KMS-11 (cell line): ENCODE measurements around the gene ANTXRL.
"Not testable (repeated sequence)": the region's sequence is repeated elsewhere in the genome, so short reads cannot be mapped to it uniquely, and the experiment has no call there.

Experiments
- H2AFZ ChIP-seq: fragments of 200-600 bp; sonication (generic); 2 replicates; pipeline ENCODE4 v1.6.1; 2016; ENCODE audit warnings: antibody characterized with exemption, mixed run types, low read depth
- H3K27ac ChIP-seq: fragments of 200-600 bp; sonication (generic); 2 replicates; pipeline ENCODE4 v1.6.1; 2016; ENCODE audit warnings: mild to moderate bottlenecking, mixed run types
- H3K27me3 ChIP-seq: fragments of 200-600 bp; sonication (generic); 2 replicates; pipeline ENCODE4 v1.6.1; 2017; ENCODE audit warnings: mild to moderate bottlenecking, low read depth, mixed run types, moderate library complexity; ENCODE audit not compliant: insufficient read depth
- H3K36me3 ChIP-seq: fragments of 200-600 bp; sonication (generic); 2 replicates; pipeline ENCODE4 v1.6.1; 2017; ENCODE audit warnings: mild to moderate bottlenecking, mixed run types; ENCODE audit not compliant: insufficient read depth
- H3K4me1 ChIP-seq: fragments of 200-600 bp; sonication (generic); 2 replicates; pipeline ENCODE4 v1.6.1; 2016; ENCODE audit warnings: mild to moderate bottlenecking, low read depth, mixed run types; ENCODE audit not compliant: poor library complexity, severe bottlenecking
- H3K4me2 ChIP-seq: fragments of 200-600 bp; sonication (generic); 2 replicates; pipeline ENCODE4 v1.7.0; 2016; ENCODE audit warnings: mild to moderate bottlenecking, mixed run types
- H3K4me3 ChIP-seq: fragments of 200-600 bp; sonication (generic); IDR thresholded peaks from 2 replicates; pipeline ENCODE4 v1.6.1; 2017; ENCODE audit warnings: low read depth, low read length, mixed read lengths; ENCODE audit not compliant: insufficient read depth
- H3K79me2 ChIP-seq: fragments of 200-600 bp; sonication (generic); 2 replicates; pipeline ENCODE4 v1.6.1; 2016; ENCODE audit warnings: low read depth, mixed run types; ENCODE audit not compliant: insufficient read depth
- H3K9ac ChIP-seq: fragments of 200-600 bp; sonication (generic); 2 replicates; pipeline ENCODE4 v1.6.1; 2016; ENCODE audit warnings: mild to moderate bottlenecking, mixed run types
- H4K20me1 ChIP-seq: fragments of 200-600 bp; sonication (generic); 2 replicates; pipeline ENCODE4 v1.6.1; 2016; ENCODE audit warnings: mild to moderate bottlenecking, mixed run types; ENCODE audit not compliant: insufficient read depth
- TF ChIP-seq, protein P1 (sequence below): fragments of 200-600 bp; sonication (generic); conservative IDR thresholded peaks from 2 replicates; pipeline ENCODE4 v1.6.1; 2017; ENCODE audit warnings: low read depth, mild to moderate bottlenecking, antibody characterized with exemption, low read length, moderate library complexity, mixed read lengths

Gene ANTXRL

DNA sequence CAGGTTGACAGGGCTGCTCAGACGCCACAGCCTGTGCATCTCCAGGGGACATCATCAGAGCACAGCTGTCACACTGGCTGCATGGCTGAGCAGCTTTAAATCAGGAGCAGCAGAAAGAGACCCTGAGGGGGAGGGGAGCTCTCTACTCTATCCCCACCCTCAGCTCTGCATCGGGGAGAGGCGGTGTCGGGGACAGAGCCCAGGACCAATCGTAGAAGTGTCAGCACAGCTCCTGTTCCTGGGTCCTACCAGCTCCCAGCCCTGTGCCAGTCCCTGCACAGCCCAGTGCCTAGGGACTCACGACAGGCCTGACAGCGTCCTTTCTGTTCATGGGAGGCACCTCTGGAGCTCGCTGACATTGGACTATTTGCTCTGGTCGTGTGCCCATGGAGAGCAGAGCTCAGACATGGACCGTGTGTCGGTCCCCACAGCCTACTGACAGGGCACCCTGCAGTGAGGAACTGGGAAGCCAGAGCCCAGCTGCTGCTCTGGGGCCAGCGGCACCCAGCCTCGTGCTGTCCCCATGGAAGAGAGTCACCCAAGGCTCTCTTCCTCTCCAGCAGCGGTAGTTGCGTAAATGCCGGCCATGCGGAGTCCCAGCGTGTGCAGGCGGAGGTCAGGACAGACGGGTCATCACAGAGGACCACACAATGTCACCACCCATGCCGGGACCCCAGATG is 20.4 kb upstream of the ANTXRL start:
- TF ChIP-seq, protein P1, sequence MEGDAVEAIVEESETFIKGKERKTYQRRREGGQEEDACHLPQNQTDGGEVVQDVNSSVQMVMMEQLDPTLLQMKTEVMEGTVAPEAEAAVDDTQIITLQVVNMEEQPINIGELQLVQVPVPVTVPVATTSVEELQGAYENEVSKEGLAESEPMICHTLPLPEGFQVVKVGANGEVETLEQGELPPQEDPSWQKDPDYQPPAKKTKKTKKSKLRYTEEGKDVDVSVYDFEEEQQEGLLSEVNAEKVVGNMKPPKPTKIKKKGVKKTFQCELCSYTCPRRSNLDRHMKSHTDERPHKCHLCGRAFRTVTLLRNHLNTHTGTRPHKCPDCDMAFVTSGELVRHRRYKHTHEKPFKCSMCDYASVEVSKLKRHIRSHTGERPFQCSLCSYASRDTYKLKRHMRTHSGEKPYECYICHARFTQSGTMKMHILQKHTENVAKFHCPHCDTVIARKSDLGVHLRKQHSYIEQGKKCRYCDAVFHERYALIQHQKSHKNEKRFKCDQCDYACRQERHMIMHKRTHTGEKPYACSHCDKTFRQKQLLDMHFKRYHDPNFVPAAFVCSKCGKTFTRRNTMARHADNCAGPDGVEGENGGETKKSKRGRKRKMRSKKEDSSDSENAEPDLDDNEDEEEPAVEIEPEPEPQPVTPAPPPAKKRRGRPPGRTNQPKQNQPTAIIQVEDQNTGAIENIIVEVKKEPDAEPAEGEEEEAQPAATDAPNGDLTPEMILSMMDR: no peak
- Histone ChIP-seq H3K9ac (no peak overlapping the region), H3K36me3 (no peaks in the 10 kb centered on the region), H3K4me2 (no peak overlapping the region), H2AFZ (no peak overlapping the region), H4K20me1 (no peaks in the 10 kb centered on the region), H3K4me3 (no peak overlapping the region), H3K27ac (no peak overlapping the region), H3K27me3 (no peaks in the 10 kb centered on the region), H3K4me1 (no peaks in the 10 kb centered on the region), H3K79me2 (no peaks in the 10 kb centered on the region)

DNA sequence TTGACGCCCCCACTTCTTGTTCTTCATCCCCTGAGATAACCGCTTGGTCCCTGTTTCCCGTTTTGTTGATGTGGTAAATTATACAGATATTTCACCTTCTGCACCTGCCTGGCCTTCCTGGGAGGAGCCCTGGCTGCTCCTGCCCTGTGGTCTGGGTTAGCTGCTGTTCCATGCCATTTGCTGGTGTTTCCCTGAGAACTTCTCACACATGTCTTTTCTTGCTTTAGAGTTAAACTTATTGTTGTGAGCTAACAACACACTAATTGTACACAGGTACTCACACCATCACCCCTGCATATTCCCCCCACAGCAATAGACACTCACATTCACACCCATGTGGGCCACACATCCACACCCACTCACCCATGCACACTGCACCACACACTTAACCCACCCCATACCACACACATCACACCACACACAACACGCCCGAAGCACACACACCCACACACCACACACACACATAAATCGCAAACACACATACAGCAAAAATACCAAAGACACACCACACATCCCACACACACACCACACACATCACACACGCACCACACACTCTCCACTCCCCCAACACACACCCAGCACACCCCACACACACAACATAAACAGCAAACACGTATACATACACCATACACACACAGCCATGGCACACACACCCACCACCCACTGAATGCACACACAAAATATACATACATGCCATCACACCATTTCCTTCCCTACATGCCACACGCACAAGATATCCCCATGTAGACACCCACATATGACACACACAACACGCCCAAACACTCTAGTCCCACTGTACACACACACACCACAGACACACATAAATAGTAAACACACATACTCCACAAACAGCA is 19.4 kb upstream of the ANTXRL start:
- no peak overlapping the region for H3K4me3 ChIP-seq
- no peak overlapping the region for H3K4me2 ChIP-seq

DNA sequence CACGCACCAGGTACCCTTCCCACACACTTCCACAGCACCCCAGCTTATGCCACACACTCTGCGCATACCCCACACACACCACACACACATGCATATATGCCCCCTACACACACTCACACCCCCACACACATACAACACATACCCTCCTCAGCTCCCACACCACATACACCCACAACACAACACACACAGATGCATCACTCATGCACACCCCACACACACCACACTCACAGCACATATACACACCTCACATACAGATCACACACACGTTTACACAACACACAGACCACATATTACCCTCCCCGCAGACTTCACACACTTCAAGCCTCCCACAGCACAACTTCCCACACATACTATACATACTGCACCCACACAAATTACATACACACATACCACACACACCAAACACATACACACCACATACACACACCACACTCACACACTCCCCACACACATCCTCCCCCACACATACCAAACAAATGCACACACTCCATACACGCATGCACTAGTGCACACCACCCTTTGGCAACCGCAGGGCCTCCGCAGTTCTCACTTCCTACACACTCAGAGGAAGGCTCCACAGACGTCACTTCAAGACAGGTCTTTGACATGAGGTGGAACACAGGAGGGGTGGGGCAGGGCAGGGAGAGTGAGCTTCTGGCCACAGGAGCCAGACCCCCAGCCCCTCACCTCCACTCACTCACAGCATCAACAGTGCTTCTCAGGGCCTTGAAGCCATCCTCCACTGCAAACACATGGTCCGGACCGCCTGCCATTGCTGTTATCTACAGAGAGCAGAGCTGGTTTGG is 18.5 kb upstream of the ANTXRL start:
- Histone ChIP-seq H3K27ac (no peak overlapping the region), H3K79me2 (no peaks in the 10 kb centered on the region), H3K4me3 (no peak overlapping the region), H4K20me1 (no peaks in the 10 kb centered on the region), H3K9ac (no peak overlapping the region), H3K36me3 (no peaks in the 10 kb centered on the region), H3K4me1 (no peaks in the 10 kb centered on the region), H2AFZ (no peak overlapping the region), H3K27me3 (no peaks in the 10 kb centered on the region), H3K4me2 (no peak overlapping the region)
- TF ChIP-seq, protein P1: no peak

More for the DNA sequence above, 19.4 kb upstream of the ANTXRL start:
- Histone ChIP-seq H3K4me1 (no peaks in the 10 kb centered on the region), H3K9ac (no peak overlapping the region), H3K27ac (no peak overlapping the region), H3K79me2 (no peaks in the 10 kb centered on the region), H3K36me3 (no peaks in the 10 kb centered on the region), H2AFZ (no peak overlapping the region), H3K27me3 (no peaks in the 10 kb centered on the region), H4K20me1 (no peaks in the 10 kb centered on the region)
- TF ChIP-seq, protein P1: no peak

DNA sequence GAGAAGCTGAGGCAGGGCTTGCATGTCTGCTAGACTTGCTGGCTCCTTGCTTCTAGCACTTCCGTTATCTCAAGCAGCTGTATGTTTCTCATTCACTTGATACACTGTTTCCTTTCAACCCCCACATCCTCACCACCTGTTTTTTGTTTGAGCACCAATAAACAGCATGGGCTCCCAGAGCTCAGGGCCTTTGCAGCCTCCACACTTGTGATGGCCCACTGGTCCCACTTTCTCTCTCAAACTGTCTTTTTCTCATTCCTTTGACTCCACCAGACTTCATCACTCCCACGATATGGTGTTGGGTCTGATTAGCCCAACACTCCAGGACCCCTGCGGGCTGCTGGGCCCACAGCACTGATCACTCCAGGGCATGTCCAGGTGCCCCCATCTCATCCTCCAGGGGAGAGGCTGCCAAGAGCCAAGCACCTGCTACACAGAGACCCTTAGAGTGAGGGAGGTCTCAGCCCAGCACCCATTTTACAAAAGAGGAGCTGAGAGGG is 17.2 kb upstream of the ANTXRL start:
- H4K20me1 ChIP-seq, H3K4me1 ChIP-seq, H3K4me3 ChIP-seq, H3K36me3 ChIP-seq, H3K27me3 ChIP-seq, H3K79me2 ChIP-seq, H3K9ac ChIP-seq, H3K27ac ChIP-seq, H2AFZ ChIP-seq, H3K4me2 ChIP-seq: not testable (repeated sequence)
